Stimulated activated naive CD4-positive, alpha-beta T cell (primary cell): ENCODE results near the gene GALNT14.
"Not testable (repeated sequence)": the region's sequence is repeated elsewhere in the genome, so short reads cannot be mapped to it uniquely, and the experiment has no call there.

ENCODE experiments used
- DNase-seq, 6 experiments: peaks; one replicate each; lab custom pipeline; 2025; lab: John Stamatoyannopoulos, UW

GALNT14 gene

DNA sequence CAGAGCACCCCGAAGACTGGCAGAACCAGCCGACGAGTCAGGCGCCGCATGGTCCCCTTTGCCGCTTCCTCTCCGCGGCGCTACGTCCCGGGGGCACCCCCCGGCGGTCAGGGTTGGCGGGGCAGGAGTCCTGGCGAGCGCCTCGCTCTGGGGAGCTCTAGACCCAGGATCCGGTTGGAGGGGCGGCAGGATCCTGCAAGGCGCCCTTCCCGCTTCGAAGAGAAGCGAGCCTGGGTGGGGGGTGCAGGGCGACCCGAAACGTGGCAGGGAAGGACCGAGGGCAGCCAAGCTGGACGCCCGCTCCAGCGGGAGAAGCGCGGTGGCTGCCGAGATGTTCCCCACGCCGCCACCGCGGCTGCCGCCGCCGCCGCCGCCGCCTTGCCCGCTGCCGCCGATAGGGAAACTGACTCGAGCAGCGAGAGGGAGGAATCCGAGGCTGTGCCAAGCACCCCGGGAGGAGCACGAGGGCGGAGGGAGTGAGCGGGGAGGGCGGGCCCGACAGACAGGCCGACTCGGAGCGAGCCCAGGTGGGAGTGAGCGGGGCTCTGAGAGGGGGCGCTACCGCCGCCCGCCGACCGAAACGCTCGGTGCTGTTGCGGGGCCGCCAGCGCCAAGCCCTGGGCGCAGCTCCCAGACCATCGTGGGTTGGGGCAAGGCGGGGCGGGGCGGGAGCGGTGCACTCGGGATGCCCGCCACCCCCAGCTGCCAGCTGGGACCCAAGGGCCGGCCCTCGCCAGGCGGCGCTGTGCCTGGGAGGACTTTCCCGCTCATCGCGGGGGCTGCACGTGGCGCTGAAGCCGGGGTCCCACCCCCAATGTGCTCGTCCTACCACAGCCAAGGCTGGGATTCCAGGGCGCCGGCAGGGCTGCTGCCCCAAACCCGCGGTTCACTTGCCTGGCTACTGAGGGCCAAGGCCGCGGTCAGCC is at the start of gene GALNT14:
GALNT14 (minus strand) TSS at position 404 of the 926 bp plus-strand sequence; CDS start at position 50, 354 bp downstream.
- peak in 1 of 6 experiments; percentile 5 for DNase-seq

DNA sequence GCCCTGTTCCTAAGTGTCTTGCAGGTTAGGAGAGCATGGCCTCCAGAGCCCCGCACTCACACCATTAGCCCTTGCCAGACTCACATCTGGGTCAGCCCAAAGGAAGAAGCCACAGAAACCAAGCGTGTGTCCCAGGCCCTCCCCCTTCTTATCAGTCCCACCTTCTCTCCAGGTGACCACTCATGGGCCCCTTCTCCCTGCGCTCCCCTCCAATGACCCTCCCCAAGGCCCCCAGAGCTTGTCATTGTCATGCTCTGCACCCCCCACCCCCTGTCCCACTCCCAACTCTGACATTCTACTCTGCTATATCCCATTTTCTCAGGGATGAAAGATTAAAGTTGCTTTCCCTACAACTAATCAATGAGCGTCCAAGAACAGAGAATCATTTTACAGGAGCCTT is 48.9 kb upstream of the GALNT14 start:
- DNase-seq: no peak

DNA sequence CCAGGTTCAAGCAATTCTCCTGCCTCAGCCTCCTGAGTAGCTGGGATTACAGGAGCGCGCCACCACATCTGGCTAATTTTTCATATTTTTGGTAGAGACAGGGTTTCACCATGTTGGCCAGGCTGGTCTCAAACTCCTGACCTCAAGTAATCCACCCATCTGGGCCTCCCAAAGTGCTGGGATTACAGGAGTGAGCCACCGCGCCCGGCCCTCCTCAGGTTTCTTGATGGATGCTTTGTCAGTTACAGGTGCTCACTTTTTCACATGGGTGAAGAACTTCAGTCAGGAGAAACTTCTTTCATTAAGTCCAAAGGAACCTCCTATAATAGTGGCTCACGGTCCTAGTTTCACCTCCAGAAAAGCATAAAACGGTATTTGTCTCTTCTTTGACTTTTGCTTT is 45.7 kb upstream of the GALNT14 start:
- DNase-seq: not testable (repeated sequence)

DNA sequence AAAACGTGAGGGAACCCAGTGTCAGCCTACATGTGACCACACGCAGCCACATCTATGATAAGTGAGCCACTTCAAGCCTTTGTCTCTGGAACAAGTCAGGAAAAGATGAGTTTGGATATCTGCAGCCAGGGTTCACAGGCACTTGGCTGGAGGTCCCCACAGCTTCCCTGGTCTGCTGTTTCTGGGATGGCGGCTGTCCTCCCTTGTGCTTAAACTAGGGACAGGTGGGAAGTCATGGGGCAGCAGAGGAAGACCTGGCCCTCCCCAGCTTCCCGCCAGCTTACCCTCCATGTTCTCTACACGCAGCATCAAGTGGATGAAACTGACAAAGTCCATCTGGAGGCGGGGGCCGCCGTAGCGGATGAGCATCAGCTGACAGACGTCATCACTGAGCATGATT is 38.5 kb upstream of the GALNT14 start:
- DNase-seq: no peak

GRCh38 chr2:31171142-31171541 is 32.9 kb upstream of the GALNT14 start:
- no peak for DNase-seq

DNA sequence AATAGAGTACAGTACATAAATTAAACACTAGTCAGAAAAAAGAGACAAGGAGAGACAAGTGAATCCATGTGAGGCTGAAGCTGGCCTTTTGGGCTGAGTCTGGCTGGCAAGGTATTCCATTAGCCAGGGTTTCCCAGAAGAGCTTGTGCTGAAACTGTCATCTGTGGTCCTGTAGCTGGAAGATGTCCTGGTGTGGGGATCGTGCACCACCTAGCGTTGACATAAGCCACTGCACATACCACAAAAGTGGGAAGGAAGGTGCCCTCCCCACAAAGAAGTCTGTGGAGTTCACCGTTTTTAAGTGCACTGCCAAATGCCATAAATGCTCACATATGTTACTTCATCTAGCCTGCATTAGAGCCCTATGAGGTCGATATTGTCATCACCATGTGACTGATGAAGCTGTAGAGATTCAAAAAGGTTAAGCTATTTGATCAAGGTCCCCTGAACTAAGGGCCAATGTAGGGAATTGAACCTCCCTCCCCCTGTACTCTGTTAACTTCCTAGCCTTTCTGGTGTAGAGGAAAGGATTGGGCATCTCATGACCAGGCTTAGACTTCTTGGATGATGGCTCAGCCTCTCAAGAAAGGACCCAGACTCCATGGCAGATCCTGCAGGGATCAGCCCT is 31.9 kb upstream of the GALNT14 start:
- DNase-seq: peak in 5 of 6 experiments; percentile 4 to 39 (median 17)

DNA sequence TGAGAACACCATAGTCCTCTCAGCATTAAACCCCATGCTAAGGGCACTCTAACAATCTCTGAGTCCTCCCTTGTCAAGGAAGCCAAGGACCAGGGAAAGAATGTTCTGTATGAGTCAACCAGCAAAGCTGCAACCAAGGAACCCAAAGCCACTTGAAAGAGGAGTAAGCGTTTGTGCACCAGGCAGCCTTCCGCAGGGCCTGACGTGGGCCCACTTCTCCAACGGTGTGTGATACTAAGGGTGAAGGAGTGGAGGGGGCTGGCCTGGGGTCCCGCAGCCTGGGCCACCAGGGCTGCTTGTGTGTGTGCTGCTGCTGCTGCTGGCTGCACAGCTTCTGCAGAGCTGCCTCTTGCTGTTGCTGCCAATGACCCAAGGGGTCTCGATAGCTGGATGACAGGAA is 30.1 kb upstream of the GALNT14 start:
- DNase-seq: no peak

DNA sequence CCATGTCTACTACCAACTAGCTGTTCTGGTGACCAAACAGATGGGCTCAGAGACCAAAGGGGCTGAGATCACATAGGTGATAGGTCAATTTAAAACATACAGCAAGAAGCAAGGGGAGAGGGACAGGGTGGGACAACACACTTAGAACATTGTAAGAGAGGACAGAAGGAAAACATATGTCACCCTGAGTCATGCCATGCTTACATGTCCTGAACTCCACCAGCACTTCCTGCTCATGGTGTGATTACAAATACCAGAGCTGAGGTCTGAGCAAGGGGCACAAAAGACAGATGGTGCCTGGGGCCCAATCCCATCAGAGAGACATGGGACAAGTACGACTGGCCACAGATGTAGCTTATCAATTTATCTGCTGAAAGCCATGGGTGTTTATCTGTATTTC is 28.7 kb upstream of the GALNT14 start:
- DNase-seq: no peak

GRCh38 chr2:31163011-31163539 is 24.8 kb upstream of the GALNT14 start:
- DNase-seq: no peak

DNA sequence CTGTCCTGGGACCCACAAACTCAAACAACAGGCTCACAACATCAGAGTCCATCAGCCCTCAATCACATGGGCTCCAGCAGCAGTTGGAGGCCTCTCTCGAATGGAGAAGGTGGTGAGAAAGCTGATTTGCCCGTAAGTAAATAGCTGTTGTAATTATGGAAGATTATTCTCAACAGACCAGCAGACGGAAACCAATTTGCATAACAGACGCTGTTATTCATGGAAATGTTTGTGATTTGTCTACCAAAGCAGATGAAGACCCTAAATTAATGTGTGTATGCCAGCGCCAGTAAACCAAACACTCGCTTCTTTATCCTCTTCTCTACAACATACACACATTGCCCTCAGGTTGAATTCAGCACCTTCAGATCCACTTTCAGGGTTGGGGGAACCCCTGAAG is 23.4 kb upstream of the GALNT14 start:
- no peak for DNase-seq

- no peak for DNase-seq
These were observed 13.3 kb upstream of the GALNT14 start for GRCh38 chr2:31151501-31151900.

DNA sequence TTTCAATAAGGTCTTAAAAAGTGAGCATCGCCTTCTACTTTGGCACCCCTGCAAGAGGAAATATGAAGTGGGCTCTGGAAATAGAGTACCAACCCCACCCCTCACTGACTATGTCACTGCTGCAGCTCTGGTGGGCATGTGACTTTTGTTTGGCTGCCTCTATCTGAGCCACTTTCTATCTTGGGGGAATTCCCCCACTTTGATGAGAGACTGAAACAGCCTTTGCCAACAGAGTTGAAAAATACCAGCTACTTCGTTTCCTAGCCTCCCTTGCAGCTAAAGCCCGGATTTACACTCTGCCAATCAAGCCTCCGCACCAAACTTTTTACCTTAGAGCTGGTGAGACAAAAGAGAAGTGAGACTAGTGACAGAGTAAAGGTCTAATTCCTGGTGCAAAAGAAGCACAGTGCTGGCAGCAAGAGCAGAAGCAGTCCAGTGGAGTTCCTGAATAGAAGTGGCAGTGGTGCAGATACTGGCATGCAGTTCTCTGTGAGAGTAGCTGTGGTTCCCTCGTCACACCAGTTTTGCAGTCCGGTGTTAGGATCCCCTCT is 12.0 kb upstream of the GALNT14 start:
- DNase-seq: no peak

DNA sequence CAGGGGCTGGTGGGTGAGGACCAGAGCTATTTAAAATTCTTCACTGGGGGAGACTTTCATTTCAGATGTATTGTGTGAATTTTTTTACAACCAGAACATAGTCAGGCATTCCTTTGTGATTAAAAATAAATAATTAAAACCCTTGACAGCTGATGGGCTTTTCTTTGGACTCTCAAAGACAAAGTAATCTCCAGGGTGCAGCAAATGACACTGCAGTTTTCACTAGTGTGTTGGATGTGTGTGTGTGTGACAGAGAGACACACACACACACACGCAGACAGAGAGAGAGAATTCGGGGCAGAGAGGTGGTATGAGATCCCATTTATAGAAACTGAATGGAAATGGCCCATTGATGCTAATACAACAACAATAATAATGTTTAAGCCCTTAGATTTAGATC is 10.3 kb upstream of the GALNT14 start:
- DNase-seq: no peak

- DNase-seq: no peak
These were observed 9.4 kb upstream of the GALNT14 start for GRCh38 chr2:31147645-31148044.

DNA sequence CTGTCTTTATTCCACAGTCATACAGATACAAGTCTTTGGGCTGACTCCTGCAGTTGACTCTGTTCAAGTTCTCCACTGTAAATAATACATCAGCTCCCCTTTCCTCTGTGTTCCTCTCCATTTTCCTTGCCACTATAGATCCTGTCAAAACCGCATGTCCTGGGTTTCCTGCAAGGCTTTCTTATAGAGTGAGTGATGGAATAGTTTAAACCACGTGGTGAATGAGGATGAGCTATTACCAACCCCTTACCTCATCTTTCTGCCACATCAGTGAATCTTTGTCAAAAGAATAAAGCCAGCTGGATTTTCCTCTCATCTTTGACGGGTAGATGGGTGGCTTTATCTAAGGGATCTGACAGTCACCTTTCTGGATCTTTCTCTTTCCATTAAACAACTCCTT is 3.9 kb upstream of the GALNT14 start:
- DNase-seq: no peak

- DNase-seq: no peak
These were observed 3.3 kb upstream of the GALNT14 start for GRCh38 chr2:31141443-31142085.

DNA sequence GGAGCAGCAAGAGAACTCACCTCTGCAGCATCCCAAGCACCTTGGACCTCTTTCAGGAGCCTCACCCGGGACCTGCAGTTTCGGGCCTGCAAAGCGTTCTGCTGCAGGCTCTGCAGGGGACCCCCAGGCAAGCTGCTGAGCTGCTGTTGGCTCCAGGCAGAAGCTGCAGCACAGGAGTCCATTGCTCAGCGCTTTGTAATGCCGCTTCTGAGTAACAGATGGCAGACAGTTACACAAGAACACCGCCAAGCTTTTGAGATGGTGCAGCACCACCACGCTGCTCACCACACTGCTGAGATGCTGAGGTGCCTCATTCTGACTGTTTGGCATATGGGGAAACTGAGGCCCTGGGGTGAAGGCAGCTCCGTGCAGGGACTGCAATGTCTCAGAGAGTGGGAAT is 1.9 kb upstream of the GALNT14 start:
- no peak for DNase-seq

DNA sequence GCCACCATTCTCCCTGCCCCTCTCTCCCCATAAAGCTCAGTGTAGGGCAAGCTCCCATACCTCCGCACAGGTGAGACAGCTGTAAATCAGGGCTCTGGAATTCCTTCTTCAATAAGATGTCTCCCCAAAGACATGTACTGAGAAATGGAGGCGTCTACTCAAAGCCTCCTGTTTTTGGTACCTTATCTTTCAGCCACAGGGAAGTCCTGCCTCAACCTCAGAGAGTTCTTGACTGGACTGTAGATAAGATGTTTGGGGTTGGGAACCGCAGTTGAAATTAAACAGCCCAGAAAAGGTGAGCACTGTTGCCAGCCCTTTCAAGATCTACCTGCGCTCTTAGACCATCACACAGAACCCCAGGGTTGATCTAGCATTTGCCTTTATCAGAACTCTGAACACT is 1.4 kb upstream of the GALNT14 start:
- no peak for DNase-seq

DNA sequence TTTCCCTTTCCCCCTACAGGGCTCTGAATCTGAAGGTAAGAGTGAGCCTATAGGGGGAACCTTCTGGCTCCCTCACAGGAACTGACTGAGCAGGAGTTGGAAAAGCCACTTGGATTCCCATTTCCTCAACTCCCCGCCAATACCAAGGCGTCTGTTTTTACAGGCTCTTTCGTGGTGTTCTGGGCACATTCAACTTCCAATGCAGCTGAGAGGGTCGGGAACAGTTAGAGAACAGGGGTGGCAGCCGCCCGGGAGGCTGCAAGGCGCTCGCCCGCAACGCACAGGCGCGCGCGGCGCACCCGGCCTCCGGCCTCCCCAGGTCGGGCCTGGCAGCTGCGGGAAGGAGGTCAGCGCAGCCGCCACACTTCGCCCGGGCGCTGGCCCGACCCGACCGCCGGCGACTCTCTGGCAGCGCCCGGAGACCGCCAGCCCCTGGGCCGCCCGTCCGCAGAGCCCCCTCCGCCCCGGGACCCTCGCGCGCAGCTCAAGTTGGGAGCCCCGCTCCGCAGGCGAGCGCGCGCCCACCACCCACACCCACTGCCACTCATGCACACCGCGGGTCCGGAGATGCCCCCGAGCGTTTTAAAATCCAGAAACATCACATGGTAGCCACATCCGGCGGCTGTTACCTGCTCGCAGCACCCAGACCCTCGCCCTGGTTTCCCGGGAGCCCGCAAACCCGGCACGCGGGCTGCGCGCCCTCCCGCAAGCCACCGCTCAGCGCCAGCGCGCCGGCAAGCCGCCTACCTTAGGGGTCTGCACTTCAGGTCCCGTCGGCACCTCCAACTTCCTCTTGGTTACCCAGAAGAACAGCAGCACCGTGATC is 816 bp downstream of the GALNT14 start:
- DNase-seq: no peak

DNA sequence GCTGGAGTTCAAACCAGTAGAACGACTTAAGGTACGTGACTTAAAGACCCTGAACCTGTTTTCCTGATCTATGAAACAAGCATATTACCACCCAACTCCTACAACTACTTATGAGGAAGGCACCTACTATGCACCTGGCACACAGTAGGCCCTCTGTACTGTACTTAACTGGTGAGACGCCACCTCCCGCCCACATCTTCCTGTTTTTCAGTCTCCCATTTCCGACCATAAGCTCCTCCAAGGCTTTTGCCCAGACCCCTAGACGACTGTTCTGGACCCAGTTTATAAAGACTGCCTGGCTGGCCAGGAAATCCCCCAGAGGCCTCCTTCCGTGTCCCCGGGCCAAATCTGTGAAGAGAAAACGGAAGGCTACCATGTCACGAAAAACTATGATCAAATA is 1.5 kb downstream of the GALNT14 start:
- no peak for DNase-seq

DNA sequence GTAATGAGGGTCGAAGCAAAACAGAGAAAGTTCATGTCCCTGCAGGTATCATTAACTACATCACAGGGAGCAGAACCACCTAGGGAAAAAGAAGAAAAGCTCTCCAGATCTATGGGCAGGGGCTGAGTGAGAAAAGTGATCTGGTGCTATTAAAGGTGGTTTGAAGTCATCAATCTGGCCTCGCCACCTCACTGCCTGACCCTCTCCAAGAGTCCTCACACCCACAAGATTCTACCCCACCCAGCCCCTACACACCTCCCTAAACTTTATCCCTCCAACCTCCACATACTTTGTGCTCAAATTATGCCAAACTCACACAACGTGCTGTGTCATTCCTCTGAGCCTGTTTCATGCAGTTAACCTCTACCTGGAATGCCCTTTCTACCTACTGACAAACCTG is 2.2 kb downstream of the GALNT14 start:
- no peak for DNase-seq
